ENCODE data around the gene ILRUN. TPM values are rescaled to one million over a fixed set of nuclear protein-coding genes. Genes with fewer than 3 reads are reported as not detected.
"Not testable (repeated sequence)": the region's sequence is repeated elsewhere in the genome, so short reads cannot be mapped to it uniquely, and the experiment has no call there.

The ILRUN gene
- total RNA-seq, 1 donor, result 43.2 TPM

DNA sequence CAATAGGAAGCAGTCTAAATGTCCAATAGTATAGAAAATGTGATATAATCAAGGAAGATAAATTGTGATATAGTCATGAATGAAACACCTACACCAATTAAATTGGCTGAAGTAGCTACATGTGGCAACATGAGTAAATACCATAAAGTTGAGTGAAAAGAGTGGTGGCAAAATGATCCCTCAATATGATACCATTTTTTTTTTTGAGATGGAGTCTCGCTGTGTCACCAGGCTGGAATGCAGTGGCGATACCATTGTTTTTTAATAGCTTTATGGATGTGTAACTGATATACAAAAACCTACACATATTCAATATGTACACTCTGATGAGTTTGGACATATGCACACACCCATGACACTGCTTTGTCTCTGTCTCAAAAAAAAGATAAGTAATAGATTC is 20.9 kb upstream of the ILRUN start:
- Histone ChIP-seq H3K4me3 (ENCODE audit: low read length) (no peak overlapping the region), H3K27me3 (ENCODE audit: insufficient read depth, low read length) (no peaks in the 10 kb centered on the region), H3K4me1 (ENCODE audit: insufficient read depth, low read length) (no peaks in the 10 kb centered on the region), H3K9me3 (ENCODE audit: low read depth, low read length) (no peaks in the 10 kb centered on the region)

DNA sequence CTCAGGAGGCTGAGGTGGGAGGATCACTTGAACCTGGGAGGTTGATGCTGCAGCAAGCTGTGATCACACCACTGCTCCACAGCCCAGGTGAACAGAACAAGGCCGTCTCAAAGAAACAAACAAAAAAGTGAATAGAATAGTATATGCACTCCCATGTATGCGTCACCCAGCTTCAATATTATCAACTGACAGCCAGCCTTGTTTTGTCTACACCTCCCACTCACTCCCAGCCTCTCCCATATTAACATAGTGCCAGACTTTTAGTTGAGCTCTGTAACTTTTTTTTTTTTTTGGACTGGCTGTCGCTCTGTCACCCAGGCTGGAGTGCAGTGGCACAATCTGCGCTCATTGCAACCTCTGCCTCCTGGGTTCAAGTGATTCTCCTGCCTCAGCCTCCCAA is 18.1 kb upstream of the ILRUN start:
- Histone ChIP-seq H3K4me1 (ENCODE audit: insufficient read depth, low read length) (no peaks in the 10 kb centered on the region), H3K27me3 (ENCODE audit: insufficient read depth, low read length) (no peaks in the 10 kb centered on the region), H3K9me3 (ENCODE audit: low read depth, low read length) (no peaks in the 10 kb centered on the region), H3K4me3 (ENCODE audit: low read length) (no peak overlapping the region)

- not testable (repeated sequence) for H3K9me3 ChIP-seq (ENCODE audit: low read depth, low read length); H3K4me3 ChIP-seq (ENCODE audit: low read length); H3K4me1 ChIP-seq (ENCODE audit: insufficient read depth, low read length); H3K27me3 ChIP-seq (ENCODE audit: insufficient read depth, low read length)
These were observed 16.3 kb upstream of the ILRUN start for GRCh38 chr6:34712881-34713280.

GRCh38 chr6:34709386-34709785 is 12.8 kb upstream of the ILRUN start:
- no peak overlapping the region for H3K4me3 ChIP-seq (ENCODE audit: low read length)
- no peaks in the 10 kb centered on the region for H3K4me1 ChIP-seq (ENCODE audit: insufficient read depth, low read length)
- no peaks in the 10 kb centered on the region for H3K9me3 ChIP-seq (ENCODE audit: low read depth, low read length)
- no peaks in the 10 kb centered on the region for H3K27me3 ChIP-seq (ENCODE audit: insufficient read depth, low read length)

DNA sequence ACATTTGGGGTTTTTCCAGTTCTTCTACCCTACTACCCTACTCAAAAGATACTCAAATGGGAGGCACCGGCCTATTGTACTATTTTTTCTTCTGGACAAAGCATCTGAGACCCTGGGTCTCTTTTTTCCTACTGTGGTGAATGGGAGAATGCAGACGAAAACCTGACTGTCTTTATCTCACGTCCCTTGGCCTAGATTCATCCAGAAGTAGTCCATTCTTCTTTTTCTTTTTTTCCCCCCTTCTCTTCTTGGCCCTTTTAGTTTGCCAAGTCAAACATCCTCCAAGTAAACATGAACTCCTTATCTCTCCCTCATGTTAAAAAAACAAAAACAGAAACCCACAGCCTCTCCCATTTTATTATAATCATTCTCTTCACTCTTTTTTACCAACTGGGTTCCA is 8.7 kb upstream of the ILRUN start:
- H3K4me3 ChIP-seq (ENCODE audit: low read length), result no peak overlapping the region
- no peaks in the 10 kb centered on the region for H3K27me3 ChIP-seq (ENCODE audit: insufficient read depth, low read length)
- no peaks in the 10 kb centered on the region for H3K9me3 ChIP-seq (ENCODE audit: low read depth, low read length)
- no peaks in the 10 kb centered on the region for H3K4me1 ChIP-seq (ENCODE audit: insufficient read depth, low read length)

- Histone ChIP-seq H3K4me3 (ENCODE audit: low read length) (no peak overlapping the region), H3K9me3 (ENCODE audit: low read depth, low read length) (no peaks in the 10 kb centered on the region), H3K4me1 (ENCODE audit: insufficient read depth, low read length) (peaks cover 8% of the 10 kb centered on the region), H3K27me3 (ENCODE audit: insufficient read depth, low read length) (no peaks in the 10 kb centered on the region)
These were observed 4.6 kb upstream of the ILRUN start for GRCh38 chr6:34701199-34701598.

GRCh38 chr6:34697904-34698559 is 1.5 kb upstream of the ILRUN start:
- H3K27me3 ChIP-seq (ENCODE audit: insufficient read depth, low read length), result no peaks in the 10 kb centered on the region
- H3K9me3 ChIP-seq (ENCODE audit: low read depth, low read length), result no peaks in the 10 kb centered on the region
- no peak overlapping the region for H3K4me3 ChIP-seq (ENCODE audit: low read length)
- peaks cover 35% of the 10 kb centered on the region for H3K4me1 ChIP-seq (ENCODE audit: insufficient read depth, low read length)

DNA sequence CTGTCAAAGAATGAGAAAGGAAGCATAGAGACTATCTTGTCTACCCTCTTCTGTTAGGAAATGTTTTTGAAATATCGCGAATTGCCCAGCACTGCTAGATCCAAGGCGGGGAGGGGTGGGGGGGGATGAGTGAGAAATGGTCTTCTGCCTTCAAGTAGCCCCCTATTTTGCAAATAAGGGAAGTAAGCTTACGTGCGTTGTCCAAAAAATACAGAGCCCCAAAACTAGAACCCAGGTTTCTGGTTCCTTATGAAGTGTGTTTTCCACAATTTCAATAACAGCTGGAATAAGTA is 923 bp upstream of the ILRUN start:
- Histone ChIP-seq H3K9me3 (ENCODE audit: low read depth, low read length) (no peaks in the 10 kb centered on the region), H3K4me1 (ENCODE audit: insufficient read depth, low read length) (peaks cover 35% of the 10 kb centered on the region), H3K4me3 (ENCODE audit: low read length) (peak overlapping the region; percentile 90), H3K27me3 (ENCODE audit: insufficient read depth, low read length) (no peaks in the 10 kb centered on the region)

DNA sequence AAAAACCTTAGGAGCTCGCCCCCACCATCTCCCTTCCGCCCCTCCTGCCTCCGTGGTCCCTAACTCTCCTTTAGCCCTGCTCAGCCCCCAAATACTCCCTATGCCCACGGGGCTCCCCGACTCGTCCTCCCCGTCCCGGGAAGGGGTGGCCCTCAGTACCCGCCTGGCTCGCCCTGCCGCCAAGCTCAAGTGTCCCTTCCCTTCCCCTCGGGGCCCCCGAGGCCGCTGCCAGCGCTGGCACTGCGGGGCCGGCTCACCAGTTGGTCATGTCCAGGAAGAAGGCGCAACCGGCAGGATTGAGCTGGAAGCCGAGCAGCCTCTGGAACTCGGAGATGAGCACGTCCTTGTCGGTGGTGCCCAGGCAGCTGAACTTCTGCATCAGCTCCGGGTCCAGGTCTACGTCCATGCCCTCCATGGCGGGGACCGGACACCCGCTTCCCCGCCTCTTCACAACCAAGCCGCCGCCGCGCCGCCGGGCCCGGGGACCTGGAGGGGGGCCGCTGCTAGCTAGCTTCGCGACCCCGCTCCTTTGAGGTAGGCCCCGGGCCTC is 303 bp downstream of the ILRUN start:
- no peaks in the 10 kb centered on the region for H3K27me3 ChIP-seq (ENCODE audit: insufficient read depth, low read length)
- H3K9me3 ChIP-seq (ENCODE audit: low read depth, low read length), result no peaks in the 10 kb centered on the region
- H3K4me1 ChIP-seq (ENCODE audit: insufficient read depth, low read length), result peaks cover 39% of the 10 kb centered on the region
- H3K4me3 ChIP-seq (ENCODE audit: low read length), result peak overlapping the region; percentile 90

- H3K4me3 ChIP-seq (ENCODE audit: low read length), result peak overlapping the region; percentile 90
- peaks cover 39% of the 10 kb centered on the region for H3K4me1 ChIP-seq (ENCODE audit: insufficient read depth, low read length)
- no peaks in the 10 kb centered on the region for H3K9me3 ChIP-seq (ENCODE audit: low read depth, low read length)
- no peaks in the 10 kb centered on the region for H3K27me3 ChIP-seq (ENCODE audit: insufficient read depth, low read length)
These were observed 808 bp downstream of the ILRUN start for GRCh38 chr6:34695729-34696188.

DNA sequence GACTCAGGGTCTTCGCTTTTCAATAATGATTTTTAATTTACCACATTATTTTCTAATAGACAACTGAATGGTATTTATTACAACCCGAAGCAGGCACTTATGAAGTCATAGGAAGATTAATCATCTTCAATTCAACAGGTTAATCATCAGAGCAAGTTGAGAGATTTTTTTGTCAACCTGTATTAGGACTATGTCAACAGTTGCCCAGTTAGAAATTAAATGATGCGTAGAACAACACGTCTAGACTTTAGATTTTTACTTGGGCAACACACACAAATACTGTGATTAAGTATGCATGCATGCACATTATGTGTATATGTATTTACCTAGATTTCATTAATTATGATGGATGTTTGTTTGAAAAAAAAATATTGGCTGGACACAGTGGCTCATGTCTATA is 4.3 kb downstream of the ILRUN start:
- Histone ChIP-seq H3K9me3 (ENCODE audit: low read depth, low read length) (no peaks in the 10 kb centered on the region), H3K27me3 (ENCODE audit: insufficient read depth, low read length) (no peaks in the 10 kb centered on the region), H3K4me3 (ENCODE audit: low read length) (no peak overlapping the region), H3K4me1 (ENCODE audit: insufficient read depth, low read length) (peaks cover 37% of the 10 kb centered on the region)

- peaks cover 23% of the 10 kb centered on the region for H3K4me1 ChIP-seq (ENCODE audit: insufficient read depth, low read length)
- no peaks in the 10 kb centered on the region for H3K9me3 ChIP-seq (ENCODE audit: low read depth, low read length)
- H3K4me3 ChIP-seq (ENCODE audit: low read length), result no peak overlapping the region
- H3K27me3 ChIP-seq (ENCODE audit: insufficient read depth, low read length), result no peaks in the 10 kb centered on the region
These were observed 6.8 kb downstream of the ILRUN start for GRCh38 chr6:34689742-34690141.

GRCh38 chr6:34688956-34689355 is 7.6 kb downstream of the ILRUN start:
- Histone ChIP-seq H3K9me3 (ENCODE audit: low read depth, low read length) (no peaks in the 10 kb centered on the region), H3K27me3 (ENCODE audit: insufficient read depth, low read length) (no peaks in the 10 kb centered on the region), H3K4me3 (ENCODE audit: low read length) (no peak overlapping the region), H3K4me1 (ENCODE audit: insufficient read depth, low read length) (peaks cover 15% of the 10 kb centered on the region)

DNA sequence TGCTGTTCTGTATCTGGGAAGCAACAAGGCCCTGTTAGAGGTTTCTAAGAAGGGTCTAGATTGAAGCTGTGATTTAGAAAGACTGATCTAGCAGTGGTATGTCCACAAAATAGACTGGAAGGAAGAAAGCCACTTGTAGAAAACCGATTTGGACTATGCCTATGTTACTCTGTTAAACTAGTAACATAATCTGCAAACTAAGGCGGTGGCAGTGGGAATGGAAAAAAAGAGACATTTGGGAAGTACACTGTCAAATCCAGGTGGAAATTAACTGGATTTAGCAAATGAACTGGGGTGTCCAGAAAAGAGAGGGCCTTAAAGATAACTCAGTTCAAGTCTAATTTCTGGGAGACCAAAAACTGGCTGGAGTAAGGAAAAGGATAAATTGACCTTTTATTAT is 11.6 kb downstream of the ILRUN start:
- no peaks in the 10 kb centered on the region for H3K9me3 ChIP-seq (ENCODE audit: low read depth, low read length)
- H3K4me3 ChIP-seq (ENCODE audit: low read length), result no peak overlapping the region
- no peaks in the 10 kb centered on the region for H3K27me3 ChIP-seq (ENCODE audit: insufficient read depth, low read length)
- H3K4me1 ChIP-seq (ENCODE audit: insufficient read depth, low read length), result peaks cover 20% of the 10 kb centered on the region

DNA sequence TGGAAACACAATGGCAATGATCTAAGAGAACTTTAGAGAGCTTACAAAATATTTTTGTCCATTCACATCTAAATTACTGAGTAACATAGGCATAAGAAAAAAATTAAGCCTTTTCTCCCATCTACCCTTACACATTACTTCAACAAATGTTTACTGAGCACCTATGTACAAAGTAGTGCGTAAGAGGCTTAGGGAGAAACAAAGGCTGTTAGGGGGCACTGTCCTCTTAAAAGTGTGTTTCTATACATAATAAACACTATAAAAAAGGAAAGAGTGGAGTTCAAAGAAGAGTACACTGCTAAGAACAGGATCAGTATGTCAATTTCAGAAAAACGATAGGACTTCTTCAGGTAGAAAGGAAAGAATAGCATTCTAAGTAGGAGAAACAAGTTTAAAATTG is 12.2 kb downstream of the ILRUN start:
- Histone ChIP-seq H3K27me3 (ENCODE audit: insufficient read depth, low read length) (no peaks in the 10 kb centered on the region), H3K4me1 (ENCODE audit: insufficient read depth, low read length) (peaks cover 25% of the 10 kb centered on the region), H3K9me3 (ENCODE audit: low read depth, low read length) (no peaks in the 10 kb centered on the region), H3K4me3 (ENCODE audit: low read length) (no peak overlapping the region)

GRCh38 chr6:34680802-34681515 is 15.6 kb downstream of the ILRUN start:
- Histone ChIP-seq H3K4me3 (ENCODE audit: low read length) (no peak overlapping the region), H3K4me1 (ENCODE audit: insufficient read depth, low read length) (peaks cover 24% of the 10 kb centered on the region), H3K27me3 (ENCODE audit: insufficient read depth, low read length) (no peaks in the 10 kb centered on the region), H3K9me3 (ENCODE audit: low read depth, low read length) (no peaks in the 10 kb centered on the region)
